ENCODE measurements around the gene LIG1.
"Not testable (repeated sequence)": the region's sequence is repeated elsewhere in the genome, so short reads cannot be mapped to it uniquely, and the experiment has no call there.

Gene LIG1

GRCh38 chr19:48085076-48085475, 85.1 kb downstream of the LIG1 start:
- no peak for DNase-seq (ENCODE audit: low read depth, low spot score)

DNA sequence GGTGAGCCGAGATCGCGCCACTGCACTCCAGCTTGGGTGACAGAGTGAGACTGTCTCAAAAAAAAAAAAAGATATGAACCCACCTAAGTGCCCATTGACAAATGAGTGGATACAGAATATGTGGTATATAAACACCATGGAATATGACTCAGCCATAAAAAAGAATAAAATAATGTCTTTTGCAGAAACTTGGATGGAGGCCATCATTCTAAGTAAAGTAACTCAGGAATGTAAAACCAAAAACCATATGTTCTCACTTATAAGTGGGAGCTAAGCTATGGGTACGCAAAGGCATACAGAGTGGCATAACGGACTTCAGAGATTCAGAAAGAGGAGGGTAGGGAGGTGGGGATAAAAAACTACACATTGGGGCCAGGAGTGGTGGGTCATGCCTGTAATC, 89.0 kb downstream of the LIG1 start:
- DNase-seq (ENCODE audit: low read depth, low spot score), result no peak

- DNase-seq (ENCODE audit: low read depth, low spot score), result not testable (repeated sequence)
These were observed 99.9 kb downstream of the LIG1 start for GRCh38 chr19:48070177-48070769.

GRCh38 chr19:48069435-48069834, 100.7 kb downstream of the LIG1 start:
- DNase-seq (ENCODE audit: low read depth, low spot score), result no peak
